HCT116 (cell line): Measurements from ENCODE around the gene THRB. TPM values are rescaled to one million over a fixed set of nuclear protein-coding genes. Genes with fewer than 3 reads are reported as not detected.

ENCODE experiments used
- ATAC-seq: fragments of 200-7000 bp; cut with Tn5 transposase; 2 replicates; pipeline ENCODE4 v1.9.1; 2020; ENCODE audit warnings: mild to moderate bottlenecking, moderate library complexity
- BruUV-seq: library from RNA; stranded (reverse); fragments of 400-500 nt; replicated peaks from 2 replicates; lab custom pipeline; 2021; lab: Mats Ljungman, UMichigan
- CTCF ChIA-PET: fragments of 300-600 bp; sonication (Branson Sonifier 250); formaldehyde crosslinking; loops from one replicate; lab custom pipeline; 2021; ENCODE audit warnings: antibody characterized with exemption; lab: Charles Lee
- POLR2A ChIA-PET: fragments of 300-600, 350-600 bp; sonication (Branson Sonifier 250); formaldehyde crosslinking; loops from one replicate; lab custom pipeline; 2021; ENCODE audit warnings: antibody characterized with exemption; lab: Charles Lee
- RAD21 ChIA-PET, 2 experiments: fragments of 300-600 bp; sonication (Branson Sonifier 250); formaldehyde crosslinking; loops; one replicate each; lab custom pipeline; 2023; ENCODE audit warnings: low total read pairs in 2 of 2; ENCODE audit not compliant: uncharacterized antibody in 2 of 2, unreplicated experiment in 2 of 2, low non-redundant PET in 1 of 2; lab: Charles Lee
- DNase-seq: peaks from one replicate; pipeline ENCODE4 v3.0.0-alpha.2; 2010; ENCODE audit warnings: low read depth, low spot score
- H2AFZ ChIP-seq: fragments of 200-600 bp; shearing (Covaris generic), sonication (generic); 2 replicates; pipeline ENCODE4 v1.6.1; 2017; ENCODE audit warnings: low read depth, mixed run types, mixed read lengths, antibody characterized with exemption, low read length; ENCODE audit not compliant: poor library complexity, severe bottlenecking
- H3K27ac ChIP-seq: 2 replicates; pipeline ENCODE4 v1.5.1; 2012; ENCODE audit warnings: low read depth, low read length
- H3K27me3 ChIP-seq: fragments of 200-600 bp; sonication (generic); 2 replicates; pipeline ENCODE4 v1.6.1; 2016; ENCODE audit warnings: mixed run types, low read length, mixed read lengths; ENCODE audit not compliant: insufficient read depth
- H3K36me3 ChIP-seq, 2 experiments: fragments of 200-500 bp in 1 of 2; fragments of 200-600 bp in 1 of 2; sonication (Bioruptor generic) in 1 of 2; sonication (generic) in 1 of 2; 2 replicates each; pipeline versions ENCODE4 v1.5.1 to v1.6.1; 2014 to 2016; ENCODE audit warnings: low read length in 2 of 2, inconsistent platforms in 1 of 2, mixed read lengths in 1 of 2, mixed run types in 1 of 2; ENCODE audit not compliant: insufficient read depth in 2 of 2, control insufficient read depth in 1 of 2
- H3K4me1 ChIP-seq, 2 experiments: fragments of 200-600 bp in 1 of 2; sonication (generic) in 1 of 2; 2 replicates each; pipeline versions ENCODE4 v1.5.1 to v1.6.1; 2012 to 2017; ENCODE audit warnings: low read length in 2 of 2, inconsistent platforms in 1 of 2, mild to moderate bottlenecking in 1 of 2, mixed read lengths in 1 of 2, mixed run types in 1 of 2, moderate library complexity in 1 of 2; ENCODE audit not compliant: insufficient read depth in 2 of 2, control insufficient read depth in 1 of 2
- H3K4me2 ChIP-seq: fragments of 200-600 bp; sonication (generic); 2 replicates; pipeline ENCODE4 v1.6.1; 2017; ENCODE audit warnings: mixed run types, low read length, mixed read lengths
- H3K4me3 ChIP-seq, 2 experiments: fragments of 200-600 bp in 1 of 2; sonication (generic) in 1 of 2; replicated peaks in 1 of 2; 2 replicates each; pipeline ENCODE4 v1.5.1; 2011 to 2016; ENCODE audit warnings: low read length in 2 of 2, control low read depth in 1 of 2, low read depth in 1 of 2, mild to moderate bottlenecking in 1 of 2, mixed read lengths in 1 of 2, mixed run types in 1 of 2
- H3K79me2 ChIP-seq: fragments of 200-600 bp; sonication (generic); 2 replicates; pipeline ENCODE4 v1.6.1; 2017; ENCODE audit warnings: mild to moderate bottlenecking, mixed run types, low read length, moderate library complexity, mixed read lengths; ENCODE audit not compliant: insufficient read depth
- H3K9ac ChIP-seq: fragments of 200-600 bp; sonication (generic); 2 replicates; pipeline ENCODE4 v1.6.1; 2016; ENCODE audit warnings: low read length, mixed read lengths
- H3K9me2 ChIP-seq: fragments of 200-600 bp; sonication (generic), shearing (Covaris generic); 2 replicates; pipeline ENCODE4 v1.6.1; 2017; ENCODE audit warnings: mixed run types, mild to moderate bottlenecking, moderate library complexity; ENCODE audit not compliant: insufficient read depth
- H3K9me3 ChIP-seq, 2 experiments: fragments of 200-500 bp in 1 of 2; fragments of 200-600 bp in 1 of 2; sonication (Bioruptor generic) in 1 of 2; sonication (generic) in 1 of 2; 2 replicates each; pipeline ENCODE4 v1.6.1; 2014 to 2017; ENCODE audit warnings: low read length in 2 of 2, mixed read lengths in 2 of 2, inconsistent platforms in 1 of 2, low read depth in 1 of 2, mild to moderate bottlenecking in 1 of 2, mixed run types in 1 of 2, moderate library complexity in 1 of 2; ENCODE audit not compliant: control insufficient read depth in 1 of 2, insufficient read depth in 1 of 2
- H4K20me1 ChIP-seq: fragments of 200-600 bp; sonication (generic), shearing (Covaris generic); 2 replicates; pipeline ENCODE4 v1.6.1; 2017; ENCODE audit warnings: mixed run types, mild to moderate bottlenecking, moderate library complexity; ENCODE audit not compliant: insufficient read depth
- CEBPB ChIP-seq: IDR thresholded peaks from 2 replicates; pipeline ENCODE4 v1.6.1; 2012; ENCODE audit warnings: low read depth
- CTCF ChIP-seq, 3 experiments: fragments of 200-600 bp in 1 of 3; sonication (generic) in 1 of 3; IDR thresholded peaks in 2 of 3; conservative IDR thresholded peaks in 1 of 3; 2 replicates each; pipeline ENCODE4 v1.5.1; 2012 to 2017; ENCODE audit warnings: low read depth in 2 of 3, low read length in 2 of 3, antibody characterized with exemption in 1 of 3, borderline replicate concordance in 1 of 3, control low read depth in 1 of 3, mild to moderate bottlenecking in 1 of 3, mixed read lengths in 1 of 3, mixed run types in 1 of 3, moderate library complexity in 1 of 3; ENCODE audit not compliant: insufficient read depth in 1 of 3
- ELF1 ChIP-seq: IDR thresholded peaks from 2 replicates; pipeline ENCODE4 v1.6.1; 2012; ENCODE audit warnings: low read depth, borderline replicate concordance
- EZH2phosphoT487 ChIP-seq: fragments of 200-600 bp; IDR thresholded peaks from 2 replicates; pipeline ENCODE4 v1.6.1; 2018; ENCODE audit warnings: antibody characterized with exemption, borderline replicate concordance
- FOSL1 ChIP-seq: IDR thresholded peaks from 2 replicates; pipeline ENCODE4 v1.6.1; 2012; ENCODE audit warnings: low read depth
- JUND ChIP-seq: IDR thresholded peaks from 2 replicates; pipeline ENCODE4 v1.6.1; 2012
- MAX ChIP-seq: IDR thresholded peaks from 2 replicates; pipeline ENCODE4 v1.6.1; 2012
- RAD21 ChIP-seq: IDR thresholded peaks from 2 replicates; pipeline ENCODE4 v1.6.1; 2012; ENCODE audit warnings: low read depth, mild to moderate bottlenecking
- SIN3A ChIP-seq: IDR thresholded peaks from 2 replicates; pipeline ENCODE4 v1.6.1; 2012; ENCODE audit warnings: low read depth
- SP1 ChIP-seq: IDR thresholded peaks from 2 replicates; pipeline ENCODE4 v1.6.1; 2012; ENCODE audit warnings: low read depth
- YY1 ChIP-seq: IDR thresholded peaks from 2 replicates; pipeline ENCODE4 v1.6.1; 2011; ENCODE audit warnings: low read length, low read depth, moderate library complexity, mild to moderate bottlenecking; ENCODE audit not compliant: insufficient replicate concordance; ENCODE audit errors: extremely low read depth
- intact Hi-C: fragments of 100-400 bp; cut with micrococcal nuclease; formaldehyde crosslinking; loops from 2 replicates; pipeline ENCODE4 v1.10.0; 2022
- total RNA-seq: library from RNA; stranded (reverse); gene quantifications from one replicate; pipeline ENCODE4 v1.2.1, GENCODE V29; 2021; ENCODE audit not compliant: unreplicated experiment

THRB gene
- total RNA-seq, 1 experiment from 2014 or later = 2.5 TPM

GRCh38 chr3:24541935-24542334 is 47.3 kb upstream of the THRB start:
- POLR2A ChIA-PET = no interaction called here

More at GRCh38 chr3:24541935-24542334, 47.3 kb upstream of the THRB start:
- no peaks in the 10 kb centered on the region for H3K9me2 ChIP-seq
- H3K4me3 ChIP-seq = no peak overlapping the region
- ATAC-seq (no peak), DNase-seq (no peak)
- BruUV-seq = no TSS peak
- H3K27me3 ChIP-seq = no peaks in the 10 kb centered on the region
- CTCF ChIA-PET = no interaction called here
- intact Hi-C loops = no loop called here
- no peaks in the 10 kb centered on the region for H3K79me2 ChIP-seq
- H3K4me2 ChIP-seq = no peak overlapping the region
- H3K36me3 ChIP-seq = no peaks in the 10 kb centered on the region
- TF ChIP-seq FOSL1 (no peak), SP1 (no peak), RAD21 (no peak), SIN3A (no peak), EZH2phosphoT487 (no peak), CEBPB (no peak), YY1 (no peak), MAX (no peak), JUND (no peak), CTCF (IDR thresholded peaks at IDR 0.05 in 2 of 3, conservative IDR thresholded peaks at IDR 0.05 in 1 of 3; ENCODE audit: borderline replicate concordance in 1 of 3, insufficient read depth in 1 of 3, low read depth in 2 of 3, low read length in 2 of 3) (no peak), ELF1 (no peak)
- H3K4me1 ChIP-seq = no peaks in the 10 kb centered on the region
- no peaks in the 10 kb centered on the region for H3K9me3 ChIP-seq
- RAD21 ChIA-PET = no interaction called here
- no peaks in the 10 kb centered on the region for H4K20me1 ChIP-seq
- H3K27ac ChIP-seq = no peak overlapping the region
- no peak overlapping the region for H3K9ac ChIP-seq
- H2AFZ ChIP-seq = no peak overlapping the region
